ENCODE measurements around the gene PYGM. TPM values are rescaled to one million over a fixed set of nuclear protein-coding genes. Genes with fewer than 3 reads are reported as not detected.

Gene PYGM
- total and polyA plus RNA-seq, 2 of the 8 experiments (the other 6 are each of a cell fraction or from before 2014, with no cell fraction given), result 9.6 to 10.0 TPM

DNA sequence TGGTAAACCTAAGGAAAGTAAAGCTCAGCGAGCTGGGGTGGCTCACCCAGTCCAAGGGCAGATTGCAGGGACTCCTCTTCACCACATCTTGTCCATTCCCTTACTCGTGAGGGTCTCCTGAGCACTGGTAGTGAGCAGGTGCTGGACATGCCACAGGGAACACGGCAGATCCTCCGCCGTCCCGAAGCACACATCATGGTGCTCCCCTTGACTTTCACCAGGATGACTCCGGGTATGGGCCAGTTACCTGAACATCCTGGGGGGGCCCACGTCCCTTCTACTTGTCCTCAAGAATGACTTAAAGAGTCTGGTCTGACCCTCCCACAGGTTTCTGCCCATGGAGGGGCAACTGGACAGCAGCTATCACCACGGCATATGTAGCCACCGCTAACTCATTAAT, 26.5 kb upstream of the PYGM start:
- no peaks in the 10 kb centered on the region for H3K79me1 ChIP-seq (ENCODE audit: low read depth, low read length)
- peaks cover 0 to 3% of the 10 kb centered on the region in 2 experiments for H4K20me1 ChIP-seq (replicated peaks in 1 of 2; ENCODE audit: control insufficient read depth in 1 of 2, insufficient read depth in 2 of 2, low read length in 2 of 2)
- no peak overlapping the region for H3K23ac ChIP-seq (ENCODE audit: insufficient read length)
- H3K27ac ChIP-seq (ENCODE audit: low read depth, low read length), result no peak overlapping the region
- H3K79me2 ChIP-seq (ENCODE audit: control insufficient read depth in 1 of 2, insufficient read depth in 2 of 2, low read length in 2 of 2), result no peaks in the 10 kb centered on the region
- no peak overlapping the region for H3K4me3 ChIP-seq (ENCODE audit: extremely low read depth in 1 of 4, insufficient read depth in 2 of 4, low read depth in 3 of 4, low read length in 4 of 4)
- no peak overlapping the region for H2BK5ac ChIP-seq (ENCODE audit: low read depth, low read length)
- no peak for TF ChIP-seq NRF1 (IDR thresholded peaks at IDR 0.05; ENCODE audit: low read depth, low read length)
- TF ChIP-seq TEAD4 (IDR thresholded peaks at IDR 0.05; ENCODE audit: low read depth, low read length), result no peak
- TF ChIP-seq RFX5 (IDR thresholded peaks at IDR 0.05; ENCODE audit: borderline replicate concordance, low read depth, low read length), result no peak
- TF ChIP-seq TAF1 (IDR thresholded peaks at IDR 0.05; ENCODE audit: low read depth, low read length), result no peak
- no peak for TF ChIP-seq NANOG (IDR thresholded peaks at IDR 0.05; ENCODE audit: insufficient read depth, low read depth, low read length, poor library complexity, severe bottlenecking)
- TF ChIP-seq RXRA (IDR thresholded peaks at IDR 0.05; ENCODE audit: insufficient read depth, low read depth, low read length), result no peak
- TF ChIP-seq JUN (IDR thresholded peaks at IDR 0.05; ENCODE audit: low read depth, low read length), result no peak
- no peak for TF ChIP-seq GTF2F1 (IDR thresholded peaks at IDR 0.05; ENCODE audit: borderline replicate concordance, low read depth, low read length)
- no peak for TF ChIP-seq SRF (IDR thresholded peaks at IDR 0.05; ENCODE audit: low read depth, low read length)
- no peak for TF ChIP-seq KDM5A (IDR thresholded peaks at IDR 0.05; ENCODE audit: low read length)
- TF ChIP-seq TAF7 (optimal IDR thresholded peaks at IDR 0.05; ENCODE audit: borderline replicate concordance, low read depth, low read length), result no peak
- TF ChIP-seq RBBP5 (IDR thresholded peaks at IDR 0.05; ENCODE audit: borderline replicate concordance, low read depth, low read length), result no peak
- TF ChIP-seq CBX8 (IDR thresholded peaks at IDR 0.05; ENCODE audit: borderline replicate concordance, low read depth, low read length), result no peak
- H3K4me1 ChIP-seq (replicated peaks in 1 of 4; ENCODE audit: control insufficient read depth in 3 of 4, insufficient read depth in 4 of 4, low read length in 3 of 4), result no peaks in the 10 kb centered on the region
- FAIRE-seq (no peak), DNase-seq (ENCODE audit: low read depth in 1 of 2, low spot score in 2 of 2) (no peak)
- H3K27me3 ChIP-seq (replicated peaks in 1 of 4; ENCODE audit: control insufficient read depth in 3 of 4, extremely low read depth in 1 of 4, insufficient read depth in 3 of 4, low read length in 3 of 4), result no peaks in the 10 kb centered on the region
- no peaks in the 10 kb centered on the region for H3K9me3 ChIP-seq (ENCODE audit: insufficient read depth in 2 of 2, low read depth in 1 of 2, low read length in 1 of 2)
- CTCF ChIA-PET (ENCODE audit: partially characterized antibody), result interaction anchor here (1.0 to 5.2 kb wide), 10 partner anchors 8 to 156 kb away, joined by 3 to 31 read pairs (median 3); partner anchors contain the start of gene CDC42BPG
- no peak overlapping the region for H3K4me2 ChIP-seq (ENCODE audit: insufficient read depth in 1 of 2, low read depth in 2 of 2, low read length in 2 of 2)
- H3K9ac ChIP-seq (replicated peaks in 1 of 4; ENCODE audit: extremely low read depth in 1 of 4, low read depth in 3 of 4, low read length in 3 of 4), result no peak overlapping the region
- no peak overlapping the region for H2BK12ac ChIP-seq (ENCODE audit: low read depth, low read length)
- H3K18ac ChIP-seq (ENCODE audit: extremely low read depth, low read length), result no peak overlapping the region
- H2AK5ac ChIP-seq (ENCODE audit: low read depth, low read length), result no peak overlapping the region
- no peak overlapping the region for H2BK20ac ChIP-seq (ENCODE audit: low read length)
- H4K5ac ChIP-seq (ENCODE audit: insufficient read length, low read depth, low read length), result no peak overlapping the region
- no peak overlapping the region for H3K56ac ChIP-seq (replicated peaks; ENCODE audit: insufficient read length, low read depth, low read length)
- no peaks in the 10 kb centered on the region for H3K36me3 ChIP-seq (ENCODE audit: control insufficient read depth in 2 of 4, insufficient read depth in 4 of 4, low read length in 3 of 4)
- H2AFZ ChIP-seq (ENCODE audit: low read length), result no peak overlapping the region
- H2BK15ac ChIP-seq (ENCODE audit: low read length), result no peak overlapping the region
- no peak overlapping the region for H3K14ac ChIP-seq (ENCODE audit: insufficient read length)
- WGBS, 2 experiments (ENCODE audit: extremely low coverage in 1 of 2, insufficient coverage in 1 of 2, insufficient read length in 1 of 2, insufficient replicate concordance in 2 of 2, low coverage in 1 of 2, low lambda C conversion rate in 2 of 2, missing lambda C conversion rate in 1 of 2), result 88% methylated on average over 10 of the region's 10 CpGs; no CpG with 5 or more reads in 1 of the 2 experiments
- no peak overlapping the region for H3K4ac ChIP-seq (replicated peaks; ENCODE audit: insufficient read length, low read depth, low read length)
- no peaks in the 10 kb centered on the region for H3K23me2 ChIP-seq (ENCODE audit: low read depth, low read length)
- H2BK120ac ChIP-seq (replicated peaks; ENCODE audit: low read depth, low read length), result no peak overlapping the region
- no peak overlapping the region for H4K8ac ChIP-seq (ENCODE audit: extremely low read depth, insufficient read depth, low read length)
- no peak overlapping the region for H4K91ac ChIP-seq (replicated peaks; ENCODE audit: insufficient read length, low read length)
- POLR2A ChIA-PET (ENCODE audit: partially characterized antibody), result interaction anchor here (0.8 to 1.7 kb wide), 6 partner anchors 10 to 23 kb away, joined by 3 to 6 read pairs (median 4); no protein-coding TSS in a partner anchor
